ENCODE results near the gene NAB2.

- TF ChIP-seq POLR2A (IDR thresholded peaks at IDR 0.05; ENCODE audit: low read depth, low read length) (no peak), POLR2AphosphoS5 (IDR thresholded peaks at IDR 0.05; ENCODE audit: low read depth, low read length) (no peak), PAX5 (IDR thresholded peaks at IDR 0.05; ENCODE audit: insufficient read depth, low read length, severe bottlenecking) (no peak)
These were observed 44.4 kb upstream of the NAB2 start for GRCh38 chr12:57044468-57044867.
